Muscle of leg (tissue), 11 donors: ENCODE results near the gene NMB. TPM values are rescaled to one million over a fixed set of nuclear protein-coding genes. Genes with fewer than 3 reads are reported as not detected.

ENCODE experiments used
- DNase-seq: peaks from one replicate; pipeline ENCODE4 v3.0.0; 2013
- H3K27ac ChIP-seq: one replicate; pipeline ENCODE4 v1.5.1; 2013; ENCODE audit warnings: mild to moderate bottlenecking, low read length, control low read depth
- H3K27me3 ChIP-seq: one replicate; pipeline ENCODE4 v1.6.1; 2013; ENCODE audit warnings: low read length; ENCODE audit not compliant: control insufficient read depth, insufficient read depth
- H3K36me3 ChIP-seq: one replicate; pipeline ENCODE4 v1.6.1; 2013; ENCODE audit warnings: low read length; ENCODE audit not compliant: control insufficient read depth, insufficient read depth
- H3K4me1 ChIP-seq: one replicate; pipeline ENCODE4 v1.6.1; 2013; ENCODE audit warnings: low read length; ENCODE audit not compliant: control insufficient read depth, insufficient read depth
- H3K4me3 ChIP-seq: one replicate; pipeline ENCODE4 v1.5.1; 2013; ENCODE audit warnings: low read length, control low read depth
- H3K9me3 ChIP-seq: replicated peaks from 2 replicates; pipeline ENCODE4 v1.6.1; 2013; ENCODE audit warnings: low read depth, low read length; ENCODE audit not compliant: control insufficient read depth
- WGBS: methylation state at CpG from one replicate; pipeline ENCODE4 v1.1.5; 2013; ENCODE audit warnings: missing lambda C conversion rate; ENCODE audit not compliant: insufficient coverage; 5-methylcytosine and 5-hydroxymethylcytosine counted together
- polyA plus RNA-seq, 8 donors: library from polyadenylated mRNA; unstranded; fragments of 120-200 nt; gene quantifications; one replicate each; pipeline versions ENCODE4 v1.2.1 to v1.2.3, GENCODE V29; 2013; ENCODE audit warnings: inconsistent platforms in 1 of 8, low replicate concordance in 1 of 8; ENCODE audit not compliant: insufficient read length in 8 of 8, insufficient read depth in 1 of 8
- total RNA-seq: library from RNA; stranded (reverse); fragments of 120-200 nt; gene quantifications from one replicate; pipeline ENCODE4 v1.2.4, GENCODE V29; 2013

Gene NMB
- total and polyA plus RNA-seq, 9 donors: 1.4 to 3.0 (median 1.7) TPM

- Histone ChIP-seq H3K4me1 (no peaks in the 10 kb centered on the region), H3K27ac (no peak overlapping the region), H3K4me3 (no peak overlapping the region), H3K9me3 (peaks cover 35% of the 10 kb centered on the region), H3K27me3 (no peaks in the 10 kb centered on the region), H3K36me3 (peaks cover 28% of the 10 kb centered on the region)
- 98% methylated on average over 11 of the region's 17 CpGs for WGBS
- no peak for DNase-seq
Measured at GRCh38 chr15:84621358-84621979, 36.5 kb downstream of the NMB start.

GRCh38 chr15:84620626-84621025 lies 37.4 kb downstream of the NMB start:
- no peak overlapping the region for H3K4me3 ChIP-seq
- H3K27ac ChIP-seq: no peak overlapping the region
- 98% methylated on average over 4 of the region's 8 CpGs for WGBS
- H3K27me3 ChIP-seq: no peaks in the 10 kb centered on the region
- no peaks in the 10 kb centered on the region for H3K4me1 ChIP-seq
- peaks cover 35% of the 10 kb centered on the region for H3K9me3 ChIP-seq
- H3K36me3 ChIP-seq: peaks cover 31% of the 10 kb centered on the region
- no peak for DNase-seq

GRCh38 chr15:84616235-84616634 lies 41.8 kb downstream of the NMB start:
- no peak overlapping the region for H3K4me3 ChIP-seq
- whole genome bisulfite sequencing: 73% methylated on average over 2 of the region's 3 CpGs
- peaks cover 19% of the 10 kb centered on the region for H3K9me3 ChIP-seq
- H3K27ac ChIP-seq: no peak overlapping the region
- H3K4me1 ChIP-seq: no peaks in the 10 kb centered on the region
- no peaks in the 10 kb centered on the region for H3K27me3 ChIP-seq
- H3K36me3 ChIP-seq: peaks cover 15% of the 10 kb centered on the region
- peak; percentile 44 for DNase-seq

DNA sequence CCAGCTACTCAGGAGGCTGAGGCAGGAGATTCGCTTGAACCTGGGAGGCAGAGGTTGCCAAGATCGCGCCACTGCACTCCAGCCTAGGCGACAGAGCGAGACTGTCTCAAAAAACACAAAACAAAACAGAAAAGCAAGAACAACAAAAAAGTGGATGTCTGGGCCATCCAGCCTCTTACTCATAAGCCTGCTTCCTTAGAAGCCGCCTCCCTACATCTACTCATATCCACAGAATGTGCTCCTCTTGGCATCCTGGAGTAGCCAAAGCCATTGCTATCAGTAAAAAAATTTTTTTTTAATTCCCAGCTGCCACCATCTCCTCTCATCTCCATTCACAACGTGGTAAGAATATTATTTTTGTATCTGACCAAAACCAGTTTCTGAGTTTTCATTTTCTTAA lies 46.4 kb downstream of the NMB start:
- Histone ChIP-seq H3K4me1 (no peaks in the 10 kb centered on the region), H3K9me3 (no peaks in the 10 kb centered on the region), H3K27me3 (no peaks in the 10 kb centered on the region), H3K4me3 (no peak overlapping the region), H3K36me3 (peaks cover 30% of the 10 kb centered on the region), H3K27ac (no peak overlapping the region)
- no peak for DNase-seq
- 98% methylated on average over 6 of the region's 7 CpGs for WGBS

GRCh38 chr15:84609818-84610525 lies 48.0 kb downstream of the NMB start:
- no peaks in the 10 kb centered on the region for H3K4me1 ChIP-seq
- WGBS: 87% methylated on average over 10 of the region's 11 CpGs
- H3K9me3 ChIP-seq: no peaks in the 10 kb centered on the region

GRCh38 chr15:84608707-84609284 lies 49.2 kb downstream of the NMB start:
- Histone ChIP-seq H3K4me1 (no peaks in the 10 kb centered on the region), H3K4me3 (no peak overlapping the region), H3K27me3 (no peaks in the 10 kb centered on the region), H3K36me3 (peaks cover 49% of the 10 kb centered on the region), H3K27ac (no peak overlapping the region), H3K9me3 (no peaks in the 10 kb centered on the region)
- no CpG with 5 or more reads among the region's 1 CpG for WGBS
- no peak for DNase-seq

More at GRCh38 chr15:84609818-84610525, 48.0 kb downstream of the NMB start:
- Histone ChIP-seq H3K4me3 (no peak overlapping the region), H3K36me3 (peaks cover 41% of the 10 kb centered on the region), H3K27me3 (no peaks in the 10 kb centered on the region), H3K27ac (no peak overlapping the region)
- DNase-seq: no peak

DNA sequence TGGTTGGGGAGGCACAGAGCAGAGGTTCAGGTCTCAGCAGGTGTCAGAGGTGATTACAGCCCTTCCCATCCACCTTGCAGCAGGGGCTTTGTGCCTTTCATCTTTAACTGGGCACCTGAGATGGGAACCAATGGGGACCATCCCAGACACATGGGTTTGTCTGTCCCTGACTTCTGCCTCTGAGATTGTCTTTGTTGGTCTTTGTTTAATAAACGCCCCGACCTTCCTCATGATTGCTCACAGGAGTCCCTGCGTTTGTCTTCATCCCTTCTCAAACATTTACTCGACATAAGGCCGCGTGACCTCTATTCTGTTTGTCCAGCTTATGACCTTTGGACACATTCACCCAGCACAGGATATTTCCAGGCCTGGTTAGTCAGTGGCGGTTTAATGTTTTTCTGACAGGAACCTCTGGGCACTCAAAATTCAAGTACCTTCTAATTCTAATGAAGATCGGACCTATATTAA lies 51.3 kb downstream of the NMB start:
- 81% methylated on average over 6 of the region's 8 CpGs for WGBS

GRCh38 chr15:84605554-84605882 lies 52.5 kb downstream of the NMB start:
- H3K9me3 ChIP-seq: no peaks in the 10 kb centered on the region
- no peak overlapping the region for H3K27ac ChIP-seq
- WGBS: 60% methylated on average over 2 of the region's 2 CpGs
- no peak overlapping the region for H3K4me3 ChIP-seq
- H3K4me1 ChIP-seq: peaks cover 6% of the 10 kb centered on the region
- no peak for DNase-seq
- no peaks in the 10 kb centered on the region for H3K27me3 ChIP-seq
- peaks cover 53% of the 10 kb centered on the region for H3K36me3 ChIP-seq

More for the DNA sequence above, 51.3 kb downstream of the NMB start:
- peaks cover 53% of the 10 kb centered on the region for H3K36me3 ChIP-seq
- H3K27ac ChIP-seq: no peak overlapping the region
- no peaks in the 10 kb centered on the region for H3K9me3 ChIP-seq
- H3K27me3 ChIP-seq: no peaks in the 10 kb centered on the region
- peaks cover 4% of the 10 kb centered on the region for H3K4me1 ChIP-seq
- no peak for DNase-seq
- no peak overlapping the region for H3K4me3 ChIP-seq
